Measurements from ENCODE around the gene KREMEN2. TPM values are rescaled to one million over a fixed set of nuclear protein-coding genes. Genes with fewer than 3 reads are reported as not detected.

The KREMEN2 gene
- total RNA-seq, 1 donor from 2014 or later = not detected

DNA sequence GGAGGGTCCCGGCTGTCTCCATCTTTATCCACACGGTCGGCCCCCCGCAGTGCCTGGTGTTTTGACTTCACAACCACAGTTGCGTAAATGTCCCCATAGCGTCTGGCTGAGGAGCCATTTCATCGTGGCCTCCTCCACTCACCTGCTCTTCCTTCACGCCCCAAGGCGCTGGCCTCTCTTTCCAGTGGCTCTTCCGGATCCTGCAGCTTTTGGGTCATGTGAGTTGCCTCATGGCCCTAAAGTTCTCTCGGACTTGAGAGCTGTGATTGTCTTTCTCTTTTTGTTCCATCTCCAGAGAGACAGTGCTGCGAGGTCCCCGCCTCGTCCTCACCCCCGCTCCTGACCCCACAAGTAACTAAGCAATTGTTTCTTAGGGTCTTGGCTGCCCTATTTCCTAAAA lies 29.6 kb upstream of the KREMEN2 start:
- Histone ChIP-seq H3K9me3 (replicated peaks) (no peaks in the 10 kb centered on the region), H3K4me3 (no peak overlapping the region), H3K4me1 (no peaks in the 10 kb centered on the region), H3K36me3 (peaks cover 93% of the 10 kb centered on the region), H3K27me3 (ENCODE audit: low read depth) (no peaks in the 10 kb centered on the region), H3K27ac (replicated peaks) (no peak overlapping the region)
- no peak for DNase-seq
- TF ChIP-seq CTCF (IDR thresholded peaks at IDR 0.05; ENCODE audit: borderline replicate concordance) = no peak
- intact Hi-C loops (cut with micrococcal nuclease) = no loop called here

GRCh38 chr16:2936436-2937011 lies 27.6 kb upstream of the KREMEN2 start:
- H3K4me1 ChIP-seq = no peaks in the 10 kb centered on the region
- no peak for TF ChIP-seq CTCF (IDR thresholded peaks at IDR 0.05; ENCODE audit: borderline replicate concordance)
- H3K4me3 ChIP-seq = no peak overlapping the region
- peaks cover 93% of the 10 kb centered on the region for H3K36me3 ChIP-seq
- intact Hi-C loops (cut with micrococcal nuclease) = no loop called here
- no peaks in the 10 kb centered on the region for H3K9me3 ChIP-seq (replicated peaks)
- no peak for DNase-seq
- no peak overlapping the region for H3K27ac ChIP-seq (replicated peaks)
- H3K27me3 ChIP-seq (ENCODE audit: low read depth) = no peaks in the 10 kb centered on the region

DNA sequence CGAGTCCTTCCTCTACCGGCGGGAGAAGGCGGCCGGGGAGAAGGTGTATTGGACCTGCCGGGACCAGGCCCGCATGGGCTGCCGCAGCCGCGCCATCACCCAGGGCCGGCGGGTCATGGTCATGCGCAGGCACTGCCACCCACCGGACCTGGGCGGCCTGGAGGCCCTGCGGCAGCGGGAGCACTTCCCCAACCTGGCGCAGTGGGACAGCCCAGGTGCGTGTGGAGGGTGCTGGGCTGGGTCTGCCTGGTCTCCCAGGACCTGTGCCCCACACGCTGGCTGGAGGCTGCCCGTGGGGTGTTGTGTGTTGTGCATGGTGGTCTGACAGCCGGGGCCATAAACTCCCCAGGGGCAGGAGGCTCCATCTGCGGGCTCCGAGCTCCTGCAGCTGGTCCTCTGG lies 26.9 kb upstream of the KREMEN2 start:
- H3K36me3 ChIP-seq = peaks cover 99% of the 10 kb centered on the region

GRCh38 chr16:2938206-2938605 lies 25.9 kb upstream of the KREMEN2 start:
- H3K4me1 ChIP-seq = no peaks in the 10 kb centered on the region
- TF ChIP-seq CTCF (IDR thresholded peaks at IDR 0.05; ENCODE audit: borderline replicate concordance) = no peak
- intact Hi-C loops (cut with micrococcal nuclease) = no loop called here
- DNase-seq = no peak
- H3K4me3 ChIP-seq = no peak overlapping the region
- H3K27ac ChIP-seq (replicated peaks) = no peak overlapping the region
- peaks cover 100% of the 10 kb centered on the region for H3K36me3 ChIP-seq
- H3K9me3 ChIP-seq (replicated peaks) = no peaks in the 10 kb centered on the region
- H3K27me3 ChIP-seq (ENCODE audit: low read depth) = no peaks in the 10 kb centered on the region

More for the DNA sequence above, 26.9 kb upstream of the KREMEN2 start:
- TF ChIP-seq CTCF (IDR thresholded peaks at IDR 0.05; ENCODE audit: borderline replicate concordance) = no peak
- intact Hi-C loops (cut with micrococcal nuclease) = no loop called here
- Histone ChIP-seq H3K4me1 (no peaks in the 10 kb centered on the region), H3K4me3 (no peak overlapping the region), H3K27me3 (ENCODE audit: low read depth) (no peaks in the 10 kb centered on the region), H3K27ac (replicated peaks) (no peak overlapping the region), H3K9me3 (replicated peaks) (no peaks in the 10 kb centered on the region)
- no peak for DNase-seq

GRCh38 chr16:2939968-2940367 lies 24.1 kb upstream of the KREMEN2 start:
- Histone ChIP-seq H3K4me3 (no peak overlapping the region), H3K27me3 (ENCODE audit: low read depth) (no peaks in the 10 kb centered on the region), H3K36me3 (peaks cover 97% of the 10 kb centered on the region), H3K27ac (replicated peaks) (no peak overlapping the region), H3K9me3 (replicated peaks) (no peaks in the 10 kb centered on the region), H3K4me1 (no peaks in the 10 kb centered on the region)
- TF ChIP-seq CTCF (IDR thresholded peaks at IDR 0.05; ENCODE audit: borderline replicate concordance) = no peak
- intact Hi-C loops (cut with micrococcal nuclease) = no loop called here
- DNase-seq = no peak

Data from left ventricle myocardium inferior (tissue), 1 donor.